GM04503 (cell line): ENCODE data around the gene DNAH14.
"Not testable (repeated sequence)": the region's sequence is repeated elsewhere in the genome, so short reads cannot be mapped to it uniquely, and the experiment has no call there.

Experiments
- DNase-seq: peaks from one replicate; pipeline ENCODE4 v3.0.0-alpha.2; 2012; ENCODE audit warnings: low read depth

Gene DNAH14

GRCh38 chr1:225257081-225257480 is 327.6 kb downstream of the DNAH14 start:
- no peak for DNase-seq

GRCh38 chr1:225258811-225259210 is 329.3 kb downstream of the DNAH14 start:
- no peak for DNase-seq

- no peak for DNase-seq
These were observed 330.1 kb downstream of the DNAH14 start for GRCh38 chr1:225259542-225259941.

GRCh38 chr1:225260319-225260718 is 330.8 kb downstream of the DNAH14 start:
- DNase-seq: no peak

- DNase-seq: no peak
These were observed 348.0 kb downstream of the DNAH14 start for GRCh38 chr1:225277445-225277844.

- DNase-seq: no peak
These were observed 351.1 kb downstream of the DNAH14 start for GRCh38 chr1:225280563-225280962.

- DNase-seq: no peak
These were observed 360.8 kb downstream of the DNAH14 start for GRCh38 chr1:225290244-225290643.

GRCh38 chr1:225299624-225300023 is 370.1 kb downstream of the DNAH14 start:
- no peak for DNase-seq

- DNase-seq: no peak
These were observed 370.9 kb downstream of the DNAH14 start for GRCh38 chr1:225300381-225300780.

- DNase-seq: no peak
These were observed 375.5 kb downstream of the DNAH14 start for GRCh38 chr1:225304996-225305395.

- DNase-seq: not testable (repeated sequence)
These were observed 381.1 kb downstream of the DNAH14 start for GRCh38 chr1:225310544-225310943.

GRCh38 chr1:225318706-225319575 is 389.5 kb downstream of the DNAH14 start:
- peak; percentile 3 for DNase-seq

- no peak for DNase-seq
These were observed 390.4 kb downstream of the DNAH14 start for GRCh38 chr1:225319871-225320270.

GRCh38 chr1:225321784-225322183 is 392.3 kb downstream of the DNAH14 start:
- no peak for DNase-seq

GRCh38 chr1:225329041-225329440 is 399.6 kb downstream of the DNAH14 start:
- DNase-seq: no peak

- DNase-seq: not testable (repeated sequence)
These were observed 400.5 kb downstream of the DNAH14 start for GRCh38 chr1:225329996-225330395.

- no peak for DNase-seq
These were observed 403.2 kb downstream of the DNAH14 start for GRCh38 chr1:225332686-225333085.

- DNase-seq: not testable (repeated sequence)
These were observed 405.8 kb downstream of the DNAH14 start for GRCh38 chr1:225335098-225335778.

- no peak for DNase-seq
These were observed 409.1 kb downstream of the DNAH14 start for GRCh38 chr1:225338545-225338944.

GRCh38 chr1:225341642-225342041 is 412.2 kb downstream of the DNAH14 start:
- DNase-seq: no peak

- DNase-seq: no peak
These were observed 413.2 kb downstream of the DNAH14 start for GRCh38 chr1:225342695-225343094.

GRCh38 chr1:225343618-225344017 is 414.1 kb downstream of the DNAH14 start:
- DNase-seq: no peak

GRCh38 chr1:225347123-225347683 is 417.7 kb downstream of the DNAH14 start:
- no peak for DNase-seq
